Epidermal melanocyte (primary cell): Measurements from ENCODE around the gene YBX1.
"Not testable (repeated sequence)": the region's sequence is repeated elsewhere in the genome, so short reads cannot be mapped to it uniquely, and the experiment has no call there.

Experiments
- DNase-seq: peaks from one replicate; pipeline ENCODE4 v3.0.0; 2011; ENCODE audit warnings: low spot score; ENCODE audit not compliant: insufficient read length

YBX1 gene

GRCh38 chr1:42681741-42682483, at the start of gene YBX1:
TSS of gene YBX1 (plus strand) at chr1:42682418. CDS start at chr1:42682566, 148 bp downstream.
- peak; percentile 97 for DNase-seq

- DNase-seq, result no peak
Measured at GRCh38 chr1:42639116-42639515, 43.1 kb upstream of the YBX1 start.

- DNase-seq, result no peak
Measured at GRCh38 chr1:42646056-42646455, 36.2 kb upstream of the YBX1 start.

- no peak for DNase-seq
Measured at GRCh38 chr1:42657201-42657600, 25.0 kb upstream of the YBX1 start.

- peak; percentile 93 for DNase-seq
Measured at GRCh38 chr1:42657981-42658876, 24.0 kb upstream of the YBX1 start, which contains the start of gene PPIH. TSS of gene PPIH (plus strand) at chr1:42658423. CDS start at chr1:42658447, 24 bp downstream.

- no peak for DNase-seq
Measured at GRCh38 chr1:42658877-42659337, 23.3 kb upstream of the YBX1 start.

- no peak for DNase-seq
Measured at GRCh38 chr1:42660907-42661500, 21.2 kb upstream of the YBX1 start.

GRCh38 chr1:42669936-42670335, 12.3 kb upstream of the YBX1 start:
- no peak for DNase-seq

- no peak for DNase-seq
Measured at GRCh38 chr1:42670425-42670824, 11.8 kb upstream of the YBX1 start.

- DNase-seq, result no peak
Measured at GRCh38 chr1:42674214-42674613, 8.0 kb upstream of the YBX1 start.

GRCh38 chr1:42674682-42675081, 7.5 kb upstream of the YBX1 start:
- no peak for DNase-seq

GRCh38 chr1:42675467-42675866, 6.8 kb upstream of the YBX1 start:
- no peak for DNase-seq

GRCh38 chr1:42676534-42677087, 5.6 kb upstream of the YBX1 start:
- no peak for DNase-seq

- DNase-seq, result no peak
Measured at GRCh38 chr1:42679364-42679983, 2.7 kb upstream of the YBX1 start.

GRCh38 chr1:42680055-42680454, 2.2 kb upstream of the YBX1 start:
- DNase-seq, result no peak

GRCh38 chr1:42680921-42681683, 1.1 kb upstream of the YBX1 start:
- no peak for DNase-seq

- not testable (repeated sequence) for DNase-seq
Measured at GRCh38 chr1:42682484-42682738, 193 bp downstream of the YBX1 start.

- no peak for DNase-seq
Measured at GRCh38 chr1:42682739-42683531, 717 bp downstream of the YBX1 start.

- DNase-seq, result no peak
Measured at GRCh38 chr1:42684139-42684538, 1.9 kb downstream of the YBX1 start.

GRCh38 chr1:42686418-42686817, 4.2 kb downstream of the YBX1 start:
- DNase-seq, result no peak
